GM12864 (cell line): ENCODE measurements around the gene PDZD11.
"Not testable (repeated sequence)": the region's sequence is repeated elsewhere in the genome, so short reads cannot be mapped to it uniquely, and the experiment has no call there.

Experiments
- DNase-seq: peaks from one replicate; pipeline ENCODE4 v3.0.0-alpha.2; 2011; ENCODE audit warnings: low read depth
- H3K4me3 ChIP-seq: 2 replicates; pipeline ENCODE4 v1.5.1; 2011; ENCODE audit warnings: mild to moderate bottlenecking, low read depth, low read length, control low read depth
- TF ChIP-seq, protein P1 (sequence below): IDR thresholded peaks from 2 replicates; pipeline ENCODE4 v1.5.1; 2011; ENCODE audit warnings: low read depth, mild to moderate bottlenecking, moderate library complexity, low read length, control low read depth, inconsistent platforms; ENCODE audit errors: missing control alignments

PDZD11 gene

DNA sequence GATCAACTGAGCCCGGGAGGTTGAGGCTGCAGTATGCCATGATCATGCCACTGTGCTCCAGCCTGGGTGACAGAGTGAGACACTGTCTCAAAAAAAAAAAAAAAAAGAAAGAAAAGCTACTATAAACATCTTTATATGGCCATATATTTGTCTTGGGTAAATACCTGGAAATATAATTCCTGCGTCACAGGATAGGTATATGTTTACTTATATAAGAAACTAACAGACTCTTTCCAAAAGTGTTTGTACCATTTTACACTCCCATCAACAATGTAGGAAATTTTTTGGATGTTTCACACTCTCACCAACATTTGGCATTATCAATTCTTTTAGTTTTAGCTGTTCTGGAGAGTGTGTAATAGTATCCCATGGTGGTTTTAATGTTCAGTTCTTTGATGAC is 42.5 kb downstream of the PDZD11 start:
- DNase-seq: no peak
- no peak overlapping the region for H3K4me3 ChIP-seq
- TF ChIP-seq, protein P1, sequence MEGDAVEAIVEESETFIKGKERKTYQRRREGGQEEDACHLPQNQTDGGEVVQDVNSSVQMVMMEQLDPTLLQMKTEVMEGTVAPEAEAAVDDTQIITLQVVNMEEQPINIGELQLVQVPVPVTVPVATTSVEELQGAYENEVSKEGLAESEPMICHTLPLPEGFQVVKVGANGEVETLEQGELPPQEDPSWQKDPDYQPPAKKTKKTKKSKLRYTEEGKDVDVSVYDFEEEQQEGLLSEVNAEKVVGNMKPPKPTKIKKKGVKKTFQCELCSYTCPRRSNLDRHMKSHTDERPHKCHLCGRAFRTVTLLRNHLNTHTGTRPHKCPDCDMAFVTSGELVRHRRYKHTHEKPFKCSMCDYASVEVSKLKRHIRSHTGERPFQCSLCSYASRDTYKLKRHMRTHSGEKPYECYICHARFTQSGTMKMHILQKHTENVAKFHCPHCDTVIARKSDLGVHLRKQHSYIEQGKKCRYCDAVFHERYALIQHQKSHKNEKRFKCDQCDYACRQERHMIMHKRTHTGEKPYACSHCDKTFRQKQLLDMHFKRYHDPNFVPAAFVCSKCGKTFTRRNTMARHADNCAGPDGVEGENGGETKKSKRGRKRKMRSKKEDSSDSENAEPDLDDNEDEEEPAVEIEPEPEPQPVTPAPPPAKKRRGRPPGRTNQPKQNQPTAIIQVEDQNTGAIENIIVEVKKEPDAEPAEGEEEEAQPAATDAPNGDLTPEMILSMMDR: no peak

DNA sequence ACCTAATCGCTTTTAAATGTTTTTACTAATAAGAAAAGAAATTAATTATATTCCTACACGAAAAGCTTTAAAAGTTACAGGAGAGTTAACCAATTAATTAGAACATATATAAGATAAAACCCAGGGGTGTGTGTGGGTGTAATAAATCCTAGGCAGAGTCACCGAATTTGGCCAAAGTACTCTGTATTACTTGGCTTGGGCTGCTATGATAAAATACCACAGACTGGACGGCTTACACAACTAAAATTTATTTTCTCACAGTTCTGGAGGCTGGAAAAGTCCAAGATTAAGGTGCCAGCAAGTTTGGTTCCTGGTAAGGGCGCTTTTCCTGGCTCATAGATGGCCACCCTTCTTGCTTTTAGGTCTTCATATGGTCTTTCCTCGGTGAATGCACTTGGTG is 44.8 kb downstream of the PDZD11 start:
- TF ChIP-seq, protein P1: no peak
- no peak for DNase-seq

DNA sequence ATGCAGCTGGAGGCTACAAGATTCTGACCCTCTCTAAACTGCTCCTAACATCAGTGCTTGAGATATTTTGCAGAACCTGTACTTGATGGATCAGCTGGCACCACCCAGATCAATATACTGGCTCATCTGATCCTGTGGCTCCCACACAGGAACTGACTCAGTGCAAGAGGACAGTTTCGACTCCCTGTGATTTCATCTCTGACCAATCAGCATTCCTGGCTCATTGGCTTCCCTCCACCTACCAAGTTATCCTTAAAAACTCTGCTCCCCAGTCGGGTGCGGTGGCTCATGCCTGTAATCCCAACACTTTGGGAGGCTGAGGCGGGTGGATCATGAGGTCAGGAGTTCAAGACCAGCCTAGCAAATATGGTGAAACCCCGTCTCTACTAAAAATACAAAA is 46.1 kb downstream of the PDZD11 start:
- not testable (repeated sequence) for DNase-seq, H3K4me3 ChIP-seq

More for the DNA sequence above, 44.8 kb downstream of the PDZD11 start:
- no peak overlapping the region for H3K4me3 ChIP-seq

DNA sequence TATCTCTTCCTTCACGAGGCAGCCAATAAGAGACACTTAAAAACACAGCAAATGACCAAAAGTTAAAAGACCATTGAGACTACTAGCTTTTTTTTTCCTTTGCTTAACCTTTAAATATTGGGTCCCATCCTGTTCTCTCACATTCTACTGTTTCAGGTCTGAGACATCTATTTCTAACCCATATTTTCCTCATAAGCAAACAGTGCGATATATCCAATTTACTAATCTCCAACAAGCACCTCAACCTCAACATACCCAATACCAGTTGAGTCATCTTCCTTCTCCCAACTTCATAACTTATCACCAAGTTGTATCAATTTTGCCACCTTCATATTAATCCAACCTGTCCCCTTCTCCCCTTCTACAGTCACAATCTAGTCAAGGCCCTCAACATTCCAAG is 48.2 kb downstream of the PDZD11 start:
- H3K4me3 ChIP-seq: no peak overlapping the region
- TF ChIP-seq, protein P1: no peak
- no peak for DNase-seq

DNA sequence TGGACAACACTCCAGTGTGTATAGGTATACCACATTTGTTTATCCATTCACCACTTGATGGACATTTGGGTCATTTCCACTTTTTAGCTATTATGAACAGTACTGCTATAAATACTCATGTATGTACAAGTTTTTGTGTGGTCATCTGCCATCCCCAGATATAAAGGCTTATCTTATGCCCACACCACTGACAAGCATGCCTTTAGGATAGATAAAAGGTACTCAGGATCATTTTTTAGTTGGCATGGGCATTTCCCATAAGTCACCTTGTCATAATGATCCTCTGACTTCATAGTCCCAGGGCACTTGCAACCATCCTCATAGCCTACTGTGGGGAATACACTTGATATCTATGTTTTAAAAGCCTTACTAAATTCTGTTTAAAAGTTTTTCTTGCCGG is 49.0 kb downstream of the PDZD11 start:
- no peak for DNase-seq
- H3K4me3 ChIP-seq: no peak overlapping the region
- TF ChIP-seq, protein P1: no peak
